Ishikawa (cell line): ENCODE measurements around the gene RASGEF1C.
A peak's percentile ranks its signal among the peaks of the same experiment; 100 is the strongest.

Source experiments
- CEBPB ChIP-seq: IDR thresholded peaks from 2 replicates; pipeline ENCODE4 v1.6.1; 2012
- CREB1 ChIP-seq: IDR thresholded peaks from 2 replicates; pipeline ENCODE4 v1.6.1; 2012; ENCODE audit warnings: low read depth
- EGR1 ChIP-seq: IDR thresholded peaks from 2 replicates; pipeline ENCODE4 v1.6.1; 2012
- EP300 ChIP-seq: IDR thresholded peaks from 2 replicates; pipeline ENCODE4 v1.6.1; 2012; ENCODE audit warnings: borderline replicate concordance
- FOXM1 ChIP-seq: IDR thresholded peaks from 2 replicates; pipeline ENCODE4 v1.6.1; 2012; ENCODE audit warnings: low read depth, borderline replicate concordance
- MAX ChIP-seq: IDR thresholded peaks from 2 replicates; pipeline ENCODE4 v1.6.1; 2012
- NFIC ChIP-seq: IDR thresholded peaks from 2 replicates; pipeline ENCODE4 v1.6.1; 2012
- RAD21 ChIP-seq: IDR thresholded peaks from 2 replicates; pipeline ENCODE4 v1.6.1; 2012; ENCODE audit warnings: low read depth
- REST ChIP-seq: IDR thresholded peaks from 2 replicates; pipeline ENCODE4 v1.6.1; 2012; ENCODE audit warnings: low read depth, mild to moderate bottlenecking
- TAF1 ChIP-seq: IDR thresholded peaks from 2 replicates; pipeline ENCODE4 v1.6.1; 2012; ENCODE audit warnings: low read depth, mild to moderate bottlenecking
- TCF12 ChIP-seq: IDR thresholded peaks from 2 replicates; pipeline ENCODE4 v1.6.1; 2012; ENCODE audit warnings: low read depth
- TEAD4 ChIP-seq: IDR thresholded peaks from 2 replicates; pipeline ENCODE4 v1.6.1; 2012
- USF1 ChIP-seq: IDR thresholded peaks from 2 replicates; pipeline ENCODE4 v1.6.1; 2012
- YY1 ChIP-seq: IDR thresholded peaks from 2 replicates; pipeline ENCODE4 v1.6.1; 2012; ENCODE audit warnings: low read depth
- ZBTB7A ChIP-seq: IDR thresholded peaks from 2 replicates; pipeline ENCODE4 v1.6.1; 2012; ENCODE audit warnings: low read depth

RASGEF1C gene

GRCh38 chr5:180082633-180083420 lies 126.2 kb downstream of the RASGEF1C start:
- TF ChIP-seq REST = no peak
- no peak for TF ChIP-seq EGR1
- no peak for TF ChIP-seq TAF1
- TF ChIP-seq EP300 = no peak
- 0 out of 2 replicates have a peak, but pooled peaks have one; percentile 4 for TF ChIP-seq USF1
- TF ChIP-seq YY1 = no peak

GRCh38 chr5:180081481-180081880 lies 127.5 kb downstream of the RASGEF1C start:
- no peak for TF ChIP-seq TEAD4
- no peak for TF ChIP-seq ZBTB7A
- no peak for TF ChIP-seq TCF12
- TF ChIP-seq YY1 = no peak
- no peak for TF ChIP-seq FOXM1
- TF ChIP-seq MAX = no peak
- TF ChIP-seq EP300 = no peak
- TF ChIP-seq TAF1 = no peak
- no peak for TF ChIP-seq RAD21
- no peak for TF ChIP-seq NFIC
- TF ChIP-seq REST = no peak
- TF ChIP-seq USF1 = no peak
- TF ChIP-seq EGR1 = no peak
- no peak for TF ChIP-seq CREB1

GRCh38 chr5:180080486-180081280 lies 128.3 kb downstream of the RASGEF1C start:
- TF ChIP-seq USF1 = no peak
- no peak for TF ChIP-seq CREB1
- TF ChIP-seq CEBPB = no peak
- no peak for TF ChIP-seq NFIC
- TF ChIP-seq REST = no peak
- no peak for TF ChIP-seq TEAD4
- TF ChIP-seq ZBTB7A = no peak
- TF ChIP-seq EGR1 = no peak
- TF ChIP-seq MAX = no peak
- TF ChIP-seq YY1 = no peak
- TF ChIP-seq TCF12 = no peak
- TF ChIP-seq FOXM1 = no peak
- TF ChIP-seq TAF1 = no peak
- TF ChIP-seq EP300 = no peak
- TF ChIP-seq RAD21 = no peak
